ENCODE data around the gene LRRIQ1.

LRRIQ1 gene

GRCh38 chr12:85281636-85282312, 245.6 kb downstream of the LRRIQ1 start:
- DNase-seq, result no peak

- no peak for DNase-seq
These were observed 247.4 kb downstream of the LRRIQ1 start for GRCh38 chr12:85283560-85283959.
